CD4-positive, alpha-beta T cell treated with Interleukin-10 for 1 hour (primary cell): ENCODE results near the gene FAM114A1.
"Not testable (repeated sequence)": the region's sequence is repeated elsewhere in the genome, so short reads cannot be mapped to it uniquely, and the experiment has no call there.

Experiments used
- DNase-seq: peaks from one replicate; pipeline ENCODE4 v3.0.0-alpha.2; 2020

The FAM114A1 gene

DNA sequence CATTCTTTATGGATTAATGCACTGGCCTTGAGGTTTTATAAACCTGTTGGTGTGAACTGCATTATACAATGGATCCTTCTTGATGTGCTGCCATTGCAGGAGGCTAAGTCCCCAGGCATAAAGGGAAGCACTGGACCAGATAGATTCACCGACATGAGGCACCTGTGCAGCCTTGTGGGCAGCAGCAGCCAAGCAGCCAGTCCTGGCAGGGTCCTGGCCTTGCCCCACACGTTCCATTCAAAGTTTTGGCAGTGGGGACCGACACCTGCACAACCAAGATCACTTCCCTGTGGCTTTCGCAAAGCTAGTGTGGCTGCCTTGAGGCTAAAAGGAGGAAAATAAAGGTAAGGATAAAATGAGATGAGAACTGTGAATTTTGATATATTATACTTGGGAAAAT lies 111.5 kb downstream of the FAM114A1 start:
- DNase-seq = no peak

DNA sequence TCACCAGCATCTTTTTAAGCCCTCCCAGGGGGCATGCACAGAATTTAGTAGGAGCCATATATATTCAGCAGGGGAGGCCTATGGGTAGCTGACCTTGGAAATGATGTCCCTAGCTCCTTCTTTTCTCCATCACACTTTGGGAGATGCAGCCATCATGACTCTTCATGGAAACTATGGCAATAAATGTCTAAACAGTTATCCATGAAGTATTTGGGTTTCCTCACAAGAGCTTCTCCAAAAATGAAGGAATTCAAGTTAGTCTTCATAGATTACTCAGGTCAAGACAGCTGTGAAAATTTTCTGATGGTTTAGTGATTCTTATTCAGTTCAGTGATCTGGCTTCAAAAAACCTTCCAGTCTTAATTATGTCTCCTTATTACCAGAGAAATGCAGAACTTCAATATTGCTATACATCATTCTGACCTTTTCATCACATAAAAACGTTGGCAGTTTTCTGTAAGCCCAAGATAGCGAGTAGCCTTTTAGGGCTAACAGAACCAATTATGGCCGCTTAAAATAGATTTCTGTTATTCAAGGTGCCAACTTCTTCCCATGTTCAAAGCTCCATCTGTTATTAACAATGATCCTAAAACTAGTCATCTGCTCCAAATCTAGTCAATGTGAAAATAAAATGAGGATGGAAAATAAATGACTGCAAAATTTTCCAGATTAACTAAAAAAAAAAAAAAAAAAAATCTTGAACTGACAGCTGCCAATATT lies 112.1 kb downstream of the FAM114A1 start:
- no peak for DNase-seq

GRCh38 chr4:38980903-38981676 lies 113.5 kb downstream of the FAM114A1 start:
- DNase-seq = no peak

DNA sequence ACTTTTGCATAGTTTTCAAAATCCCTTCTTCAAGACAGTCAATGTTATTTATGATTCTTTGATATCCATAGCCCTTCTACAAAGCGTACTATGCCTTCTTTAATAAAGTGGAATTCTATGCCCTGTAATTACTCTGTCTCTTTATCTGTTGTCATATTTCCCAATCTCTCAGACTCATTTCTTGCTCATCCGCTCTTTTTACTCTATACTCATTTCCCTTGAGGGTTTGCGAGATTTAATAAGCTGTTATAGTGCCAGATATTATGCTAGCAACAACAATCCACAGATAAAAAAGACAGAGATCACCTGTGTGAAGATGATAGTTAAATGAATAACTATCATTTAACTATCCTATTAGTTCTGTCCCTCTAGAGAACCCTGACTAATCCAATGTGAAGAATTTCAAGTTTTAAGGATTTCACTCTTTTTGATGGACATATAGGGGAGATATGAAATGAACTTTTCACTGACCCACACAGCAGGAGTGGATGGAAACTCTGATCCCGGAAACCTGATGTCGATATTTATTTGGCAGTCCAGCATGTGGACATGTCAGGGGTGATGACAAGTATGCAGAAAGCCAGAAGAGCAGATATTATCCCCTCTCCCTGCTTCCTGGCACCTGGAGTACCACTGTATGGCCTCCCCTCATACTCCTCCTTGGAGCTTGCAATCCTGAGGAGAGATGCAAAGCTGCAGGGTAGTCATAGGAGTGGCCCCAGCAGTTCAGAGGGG lies 114.9 kb downstream of the FAM114A1 start:
- no peak for DNase-seq

- DNase-seq = no peak
These were observed 115.7 kb downstream of the FAM114A1 start for GRCh38 chr4:38983291-38983690.

GRCh38 chr4:38983787-38984598 lies 116.4 kb downstream of the FAM114A1 start:
- DNase-seq = no peak

- DNase-seq = peak; percentile 14
These were observed 117.9 kb downstream of the FAM114A1 start for GRCh38 chr4:38985410-38986100.

DNA sequence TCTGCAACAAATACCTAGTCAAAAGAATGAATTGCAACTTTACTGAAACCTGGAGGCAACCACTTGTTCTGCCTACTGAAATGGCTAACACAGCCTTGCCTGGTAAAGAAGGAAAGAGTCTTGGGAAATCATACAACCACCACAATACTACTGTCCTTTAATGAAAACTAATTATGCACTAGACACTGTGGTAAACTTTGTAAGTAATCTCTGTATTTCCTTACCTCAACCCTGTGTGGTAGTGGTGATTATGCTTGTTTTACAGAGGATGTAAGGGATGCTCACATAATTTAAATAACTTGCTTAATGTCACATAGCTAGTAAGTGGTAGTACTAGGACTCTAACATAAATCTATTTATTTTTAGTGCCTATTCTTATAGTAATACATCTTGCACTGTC lies 119.9 kb downstream of the FAM114A1 start:
- DNase-seq = no peak

GRCh38 chr4:38988353-38988752 lies 120.7 kb downstream of the FAM114A1 start:
- not testable (repeated sequence) for DNase-seq

DNA sequence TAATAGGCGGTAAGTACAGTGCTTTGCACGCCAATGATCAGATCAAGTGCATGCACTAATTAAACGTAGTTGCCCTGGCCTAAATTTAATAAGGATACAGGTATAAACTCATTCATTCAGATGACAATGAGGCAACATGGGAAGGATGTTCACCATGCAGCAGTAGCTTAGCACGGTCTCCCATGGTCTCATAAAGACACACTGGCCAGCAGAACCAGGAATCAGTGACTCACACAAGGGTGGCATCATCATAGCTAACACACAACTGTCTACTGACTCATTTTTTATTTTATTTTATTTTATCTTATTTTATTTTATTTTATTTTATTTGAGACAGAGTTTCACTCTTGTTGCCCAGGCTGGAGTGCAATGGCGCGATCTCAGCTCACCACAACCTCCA lies 121.9 kb downstream of the FAM114A1 start:
- DNase-seq = no peak

- no peak for DNase-seq
These were observed 122.6 kb downstream of the FAM114A1 start for GRCh38 chr4:38990241-38990640.

DNA sequence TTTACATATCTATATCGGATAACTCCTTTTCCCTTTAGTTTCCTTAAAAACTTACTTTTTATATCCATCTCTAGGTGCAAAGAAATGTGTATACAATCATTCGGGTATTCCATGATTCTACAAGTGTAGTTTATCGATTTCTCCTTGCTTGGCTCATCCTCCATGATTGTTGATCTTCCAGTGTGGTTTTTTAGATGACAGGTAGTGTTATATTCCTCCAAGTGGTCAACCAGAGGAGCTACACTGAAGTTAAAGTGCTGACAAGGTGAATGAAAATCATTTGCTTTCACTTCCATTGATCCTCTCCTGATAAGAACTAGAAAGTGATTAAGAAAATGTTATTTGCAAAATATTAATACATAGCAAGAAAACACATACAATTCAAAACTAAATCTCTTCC lies 126.1 kb downstream of the FAM114A1 start:
- DNase-seq = no peak

DNA sequence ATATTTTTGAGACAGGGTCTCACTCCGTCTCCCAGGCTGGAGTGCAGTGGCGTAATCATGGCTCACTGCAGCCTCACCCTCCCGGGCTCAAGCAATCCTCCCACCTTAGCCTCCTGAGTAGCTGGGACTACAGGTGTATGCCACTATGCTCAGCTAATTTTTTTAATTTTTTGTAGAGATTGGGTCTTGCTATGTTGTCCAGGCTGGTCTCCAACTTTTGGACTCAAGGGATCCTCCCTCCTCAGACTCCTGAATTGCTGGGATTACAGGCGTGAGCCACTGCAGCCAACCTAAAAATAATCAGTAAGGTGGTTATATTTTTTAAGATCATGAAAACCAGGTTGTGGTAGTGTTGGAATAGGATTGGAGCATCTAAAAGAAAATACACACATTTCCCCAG lies 126.5 kb downstream of the FAM114A1 start:
- no peak for DNase-seq
